Activated B cell treated with CpG ODN at 0.5 μM for 24 hours (primary cell): ENCODE results near the gene ADCK1. TPM values are rescaled to one million over a fixed set of nuclear protein-coding genes. Genes with fewer than 3 reads are reported as not detected.
A peak's percentile ranks its signal among the peaks of the same experiment; 100 is the strongest.

Experiments
- ATAC-seq: fragments of 200-7000 bp; cut with Tn5 transposase; one replicate; pipeline ENCODE4 v1.10.0; 2021; ENCODE audit warnings: low read depth, mild to moderate bottlenecking, moderate library complexity
- CTCF ChIA-PET: fragments of 350-600 bp; sonication (Branson Sonifier 250); formaldehyde crosslinking; loops from one replicate; lab custom pipeline; 2021; ENCODE audit warnings: antibody characterized with exemption; lab: Charles Lee
- POLR2A ChIA-PET: fragments of 350-600 bp; sonication (Branson Sonifier 250); formaldehyde crosslinking; loops from one replicate; lab custom pipeline; 2021; ENCODE audit warnings: antibody characterized with exemption; lab: Charles Lee
- DNase-seq: peaks from one replicate; pipeline ENCODE4 v3.0.0; 2022
- H3K27ac Mint-ChIP-seq: one replicate; pipeline ENCODE4 v1.8.0; 2020; ENCODE audit warnings: mixed read lengths
- H3K27me3 Mint-ChIP-seq: one replicate; pipeline ENCODE4 v1.8.0; 2021; ENCODE audit warnings: mixed read lengths
- H3K36me3 Mint-ChIP-seq: one replicate; pipeline ENCODE4 v1.8.0; 2021; ENCODE audit warnings: low read depth, mixed read lengths
- H3K4me1 Mint-ChIP-seq: one replicate; pipeline ENCODE4 v1.8.0; 2021; ENCODE audit warnings: mixed read lengths
- H3K4me3 Mint-ChIP-seq: one replicate; pipeline ENCODE4 v1.8.0; 2020; ENCODE audit warnings: mild to moderate bottlenecking, mixed read lengths
- H3K9me3 Mint-ChIP-seq: one replicate; pipeline ENCODE4 v1.8.0; 2020; ENCODE audit warnings: mixed read lengths
- intact Hi-C: fragments of 100-400 bp; cut with micrococcal nuclease; formaldehyde crosslinking; loops from one replicate; pipeline ENCODE4 v1.15.1; 2024
- total RNA-seq: library from RNA; stranded (reverse); gene quantifications from 2 replicates; pipeline ENCODE4 v1.2.3, GENCODE V29; 2022
- TF ChIP-seq, protein P1 (sequence below): fragments of 200-600 bp; IDR thresholded peaks from one replicate; pipeline ENCODE4 v1.8.0; 2022; ENCODE audit warnings: antibody characterized with exemption, mild to moderate bottlenecking

ADCK1 gene
- total RNA-seq, 1 donor from 2014 or later = 8.6 TPM

DNA sequence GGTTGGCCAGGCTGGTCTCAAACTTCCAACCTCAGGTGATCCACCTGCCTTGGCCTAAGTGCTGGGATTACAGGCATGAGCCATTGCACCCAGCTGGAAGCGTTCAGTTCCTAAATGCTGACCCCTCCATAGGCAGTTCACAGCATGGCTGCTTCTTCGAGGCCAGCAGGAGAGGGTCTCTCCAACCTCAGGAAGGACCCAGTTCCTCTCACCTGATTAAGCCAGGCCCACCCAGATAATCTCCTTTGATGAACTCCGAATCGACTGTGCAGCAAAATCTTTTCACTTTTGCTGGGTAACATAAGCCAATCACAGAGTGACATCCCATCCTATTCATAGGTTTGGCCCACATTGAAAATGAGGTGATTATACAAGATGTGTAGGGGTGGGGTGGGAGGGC is 165.1 kb downstream of the ADCK1 start:
- ChIA-PET POLR2A (no interaction called here), CTCF (no interaction called here)
- Mint-ChIP-seq H3K4me3 (no peak overlapping the region), H3K27ac (no peak overlapping the region), H3K4me1 (peaks cover 7% of the 10 kb centered on the region), H3K27me3 (peaks cover 30% of the 10 kb centered on the region), H3K9me3 (no peaks in the 10 kb centered on the region), H3K36me3 (no peaks in the 10 kb centered on the region)
- TF ChIP-seq, protein P1, sequence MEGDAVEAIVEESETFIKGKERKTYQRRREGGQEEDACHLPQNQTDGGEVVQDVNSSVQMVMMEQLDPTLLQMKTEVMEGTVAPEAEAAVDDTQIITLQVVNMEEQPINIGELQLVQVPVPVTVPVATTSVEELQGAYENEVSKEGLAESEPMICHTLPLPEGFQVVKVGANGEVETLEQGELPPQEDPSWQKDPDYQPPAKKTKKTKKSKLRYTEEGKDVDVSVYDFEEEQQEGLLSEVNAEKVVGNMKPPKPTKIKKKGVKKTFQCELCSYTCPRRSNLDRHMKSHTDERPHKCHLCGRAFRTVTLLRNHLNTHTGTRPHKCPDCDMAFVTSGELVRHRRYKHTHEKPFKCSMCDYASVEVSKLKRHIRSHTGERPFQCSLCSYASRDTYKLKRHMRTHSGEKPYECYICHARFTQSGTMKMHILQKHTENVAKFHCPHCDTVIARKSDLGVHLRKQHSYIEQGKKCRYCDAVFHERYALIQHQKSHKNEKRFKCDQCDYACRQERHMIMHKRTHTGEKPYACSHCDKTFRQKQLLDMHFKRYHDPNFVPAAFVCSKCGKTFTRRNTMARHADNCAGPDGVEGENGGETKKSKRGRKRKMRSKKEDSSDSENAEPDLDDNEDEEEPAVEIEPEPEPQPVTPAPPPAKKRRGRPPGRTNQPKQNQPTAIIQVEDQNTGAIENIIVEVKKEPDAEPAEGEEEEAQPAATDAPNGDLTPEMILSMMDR = no peak
- no peak for ATAC-seq
- no peak for DNase-seq
- intact Hi-C loops = no loop called here

- peaks cover 30% of the 10 kb centered on the region for H3K27me3 Mint-ChIP-seq
- H3K4me3 Mint-ChIP-seq = peak overlapping the region; percentile 59
- peaks cover 7% of the 10 kb centered on the region for H3K4me1 Mint-ChIP-seq
These were observed 166.1 kb downstream of the ADCK1 start for GRCh38 chr14:77965919-77966435.

DNA sequence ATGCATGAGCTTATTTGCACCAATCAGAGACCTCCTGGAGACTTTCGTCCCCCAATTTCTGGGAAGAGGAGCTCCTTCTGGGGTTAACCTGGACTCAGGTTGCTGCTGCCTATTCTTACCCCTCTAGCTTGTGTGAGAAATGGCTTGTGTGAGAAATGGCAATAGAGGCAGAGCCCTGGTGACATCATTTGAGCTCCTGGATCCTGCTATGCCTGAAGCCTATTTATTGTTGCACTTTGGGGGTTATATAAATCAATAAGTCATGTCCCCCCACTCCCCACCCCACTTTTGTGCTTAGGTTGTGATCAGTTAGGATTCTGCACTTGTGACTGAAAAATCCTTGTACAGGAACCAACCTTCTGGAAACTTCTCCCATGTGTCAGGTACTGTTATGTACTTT is 167.2 kb downstream of the ADCK1 start:
- Mint-ChIP-seq H3K4me1 (peaks cover 7% of the 10 kb centered on the region), H3K36me3 (no peaks in the 10 kb centered on the region), H3K27me3 (peaks cover 30% of the 10 kb centered on the region), H3K4me3 (no peak overlapping the region), H3K9me3 (no peaks in the 10 kb centered on the region), H3K27ac (no peak overlapping the region)
- POLR2A ChIA-PET = no interaction called here
- TF ChIP-seq, protein P1 = no peak
- intact Hi-C loops = no loop called here
- ATAC-seq = no peak
- CTCF ChIA-PET = no interaction called here
- no peak for DNase-seq

More at GRCh38 chr14:77965919-77966435, 166.1 kb downstream of the ADCK1 start:
- H3K27ac Mint-ChIP-seq = no peak overlapping the region
- H3K36me3 Mint-ChIP-seq = no peaks in the 10 kb centered on the region
- ATAC-seq (peak; percentile 31), DNase-seq (no peak)
- TF ChIP-seq, protein P1 = no peak
- CTCF ChIA-PET = no interaction called here
- intact Hi-C loops = no loop called here
- POLR2A ChIA-PET = no interaction called here
- H3K9me3 Mint-ChIP-seq = no peaks in the 10 kb centered on the region

- H3K4me1 Mint-ChIP-seq = peaks cover 7% of the 10 kb centered on the region
- no peak for DNase-seq
- TF ChIP-seq, protein P1 = no peak
These were observed 170.7 kb downstream of the ADCK1 start for GRCh38 chr14:77970646-77971045.

GRCh38 chr14:77973246-77973645 is 173.3 kb downstream of the ADCK1 start:
- Mint-ChIP-seq H3K27ac (no peak overlapping the region), H3K36me3 (no peaks in the 10 kb centered on the region), H3K4me3 (no peak overlapping the region), H3K9me3 (no peaks in the 10 kb centered on the region), H3K27me3 (peaks cover 16% of the 10 kb centered on the region), H3K4me1 (no peaks in the 10 kb centered on the region)
- TF ChIP-seq, protein P1 = no peak
- CTCF ChIA-PET = no interaction called here
- no peak for ATAC-seq
- no peak for DNase-seq
- intact Hi-C loops = no loop called here
- POLR2A ChIA-PET = no interaction called here

More at GRCh38 chr14:77970646-77971045, 170.7 kb downstream of the ADCK1 start:
- intact Hi-C loops = no loop called here
- Mint-ChIP-seq H3K27me3 (peaks cover 29% of the 10 kb centered on the region), H3K27ac (no peak overlapping the region), H3K4me3 (no peak overlapping the region), H3K36me3 (no peaks in the 10 kb centered on the region), H3K9me3 (no peaks in the 10 kb centered on the region)
- ChIA-PET POLR2A (no interaction called here), CTCF (no interaction called here)
- no peak for ATAC-seq
